Effector memory CD8-positive, alpha-beta T cell (primary cell): ENCODE measurements around the gene ZBTB32.

Source experiments
- ATAC-seq: fragments of 150-1000 bp; cut with Tn5 transposase; replicated peaks from 2 replicates; pipeline ENCODE4 v1.10.0; 2021; ENCODE audit warnings: mild to moderate bottlenecking, moderate library complexity
- DNase-seq, 3 experiments: peaks; one replicate each; pipeline ENCODE4 v3.0.0; 2021
- H3K27ac Mint-ChIP-seq, 2 donors: one replicate each; pipeline ENCODE4 v1.8.0; 2022; ENCODE audit warnings: mild to moderate bottlenecking in 2 of 2, mixed read lengths in 2 of 2, moderate library complexity in 2 of 2
- H3K27me3 Mint-ChIP-seq, 2 donors: one replicate each; pipeline ENCODE4 v1.8.0; 2022; ENCODE audit warnings: mixed read lengths in 2 of 2
- H3K36me3 Mint-ChIP-seq: one replicate; pipeline ENCODE4 v1.8.0; 2022; ENCODE audit warnings: mild to moderate bottlenecking, moderate library complexity, mixed read lengths; ENCODE audit not compliant: insufficient read depth
- H3K4me1 Mint-ChIP-seq, 2 donors: one replicate each; pipeline ENCODE4 v1.8.0; 2022; ENCODE audit warnings: low read depth in 2 of 2, mixed read lengths in 2 of 2
- H3K4me3 Mint-ChIP-seq, 2 donors: one replicate each; pipeline ENCODE4 v1.8.0; 2022; ENCODE audit warnings: mild to moderate bottlenecking in 2 of 2, mixed read lengths in 2 of 2, moderate library complexity in 2 of 2
- H3K9me3 Mint-ChIP-seq, 2 donors: one replicate each; pipeline ENCODE4 v1.8.0; 2022; ENCODE audit warnings: mixed read lengths in 2 of 2

The ZBTB32 gene

DNA sequence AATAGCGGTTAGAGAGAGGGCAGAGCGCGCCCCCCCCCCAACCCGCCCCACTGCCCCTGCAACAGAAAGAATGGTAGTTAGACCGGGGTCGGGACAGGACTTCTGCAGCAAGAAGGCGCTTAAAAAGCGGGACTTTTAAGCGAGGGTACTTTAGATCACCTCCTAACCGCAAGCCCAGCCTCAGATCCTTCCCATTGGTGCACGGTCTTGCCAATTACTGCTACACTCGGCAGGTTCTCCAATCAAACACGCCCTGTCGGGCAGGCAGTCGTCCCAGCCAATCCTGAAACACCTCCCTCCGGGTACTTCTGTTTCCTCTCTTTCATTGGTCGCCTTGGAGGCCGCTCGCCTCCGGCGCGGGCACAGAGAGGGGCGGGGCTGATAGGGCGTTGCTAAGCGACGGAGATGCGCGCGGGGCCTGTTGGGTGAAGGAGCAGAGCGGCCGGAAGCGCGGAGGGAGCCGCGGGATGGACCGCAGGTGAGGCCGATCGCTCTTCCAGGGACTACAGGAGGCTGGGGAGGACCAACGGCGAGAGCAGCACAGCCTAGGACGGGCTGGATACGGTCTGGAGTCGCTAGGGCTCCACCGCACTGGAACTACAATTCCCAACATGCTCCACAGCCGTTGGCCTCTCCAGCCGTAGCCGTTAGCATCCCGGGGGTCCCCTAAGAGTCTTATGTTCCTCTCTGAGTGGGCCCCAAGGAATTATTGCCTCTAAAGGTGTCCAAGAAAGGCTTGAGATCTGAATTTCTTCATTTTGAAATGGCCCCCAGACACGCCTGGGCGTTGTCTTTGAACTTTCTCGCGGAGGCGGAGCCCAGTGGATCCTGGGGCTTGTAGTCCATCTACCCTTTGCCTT lies 53.6 kb downstream of the ZBTB32 start, which contains the start of gene PROSER3:
Gene PROSER3, plus strand, starts transcription at position 428 of the 860 bp plus-strand sequence. Its CDS starts 40 bp downstream, at position 468.
- no peaks in the 10 kb centered on the region for H3K9me3 Mint-ChIP-seq
- peak; percentile 95 for ATAC-seq
- H3K4me1 Mint-ChIP-seq, result peaks cover 27 to 38% of the 10 kb centered on the region in 2 donors
- DNase-seq, result peak; percentile 98 to 99 (median 99)
- H3K27ac Mint-ChIP-seq, result peak within 1 kb of the TSS; percentile 96 to 97
- peak within 1 kb of the TSS; percentile 93 to 94 for H3K4me3 Mint-ChIP-seq
- peaks cover 0 to 7% of the 10 kb centered on the region in 2 donors for H3K27me3 Mint-ChIP-seq
- peaks cover 23% of the 10 kb centered on the region for H3K36me3 Mint-ChIP-seq

DNA sequence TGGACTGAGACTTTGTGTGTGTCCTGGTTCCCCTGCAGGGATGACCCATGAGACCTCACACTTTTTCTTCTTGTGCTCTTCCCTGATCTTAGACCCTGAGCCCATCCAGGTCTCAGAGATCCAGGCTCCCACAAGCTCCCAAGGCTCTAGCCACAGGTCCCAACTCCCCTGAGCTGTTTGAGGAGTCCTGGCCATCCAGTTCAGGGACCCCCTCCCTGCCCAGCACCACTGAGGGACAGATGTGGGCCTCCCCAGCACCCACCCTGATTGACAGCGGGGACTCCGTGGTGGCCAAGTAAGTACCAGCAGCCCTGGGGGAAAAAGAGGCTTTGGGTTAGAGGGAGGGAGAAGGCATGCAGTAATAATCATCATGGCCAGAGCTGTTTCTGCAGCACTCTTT lies 55.3 kb downstream of the ZBTB32 start:
- H3K9me3 Mint-ChIP-seq, result no peaks in the 10 kb centered on the region
- ATAC-seq (no peak), DNase-seq (no peak)
- peaks cover 38% of the 10 kb centered on the region for H3K36me3 Mint-ChIP-seq
- H3K27ac Mint-ChIP-seq, result no peak overlapping the region
- peak overlapping the region; percentile 49 to 93 for H3K4me3 Mint-ChIP-seq
- H3K27me3 Mint-ChIP-seq, result peaks cover 0 to 6% of the 10 kb centered on the region in 2 donors
- H3K4me1 Mint-ChIP-seq, result peaks cover 25 to 37% of the 10 kb centered on the region in 2 donors

- Mint-ChIP-seq H3K4me1 (peaks cover 22 to 31% of the 10 kb centered on the region in 2 donors), H3K4me3 (no peak overlapping the region), H3K27me3 (no peaks in the 10 kb centered on the region), H3K9me3 (no peaks in the 10 kb centered on the region), H3K36me3 (peaks cover 34% of the 10 kb centered on the region), H3K27ac (no peak overlapping the region)
- DNase-seq (no peak), ATAC-seq (no peak)
Measured at GRCh38 chr19:35760711-35761349, 56.5 kb downstream of the ZBTB32 start.

DNA sequence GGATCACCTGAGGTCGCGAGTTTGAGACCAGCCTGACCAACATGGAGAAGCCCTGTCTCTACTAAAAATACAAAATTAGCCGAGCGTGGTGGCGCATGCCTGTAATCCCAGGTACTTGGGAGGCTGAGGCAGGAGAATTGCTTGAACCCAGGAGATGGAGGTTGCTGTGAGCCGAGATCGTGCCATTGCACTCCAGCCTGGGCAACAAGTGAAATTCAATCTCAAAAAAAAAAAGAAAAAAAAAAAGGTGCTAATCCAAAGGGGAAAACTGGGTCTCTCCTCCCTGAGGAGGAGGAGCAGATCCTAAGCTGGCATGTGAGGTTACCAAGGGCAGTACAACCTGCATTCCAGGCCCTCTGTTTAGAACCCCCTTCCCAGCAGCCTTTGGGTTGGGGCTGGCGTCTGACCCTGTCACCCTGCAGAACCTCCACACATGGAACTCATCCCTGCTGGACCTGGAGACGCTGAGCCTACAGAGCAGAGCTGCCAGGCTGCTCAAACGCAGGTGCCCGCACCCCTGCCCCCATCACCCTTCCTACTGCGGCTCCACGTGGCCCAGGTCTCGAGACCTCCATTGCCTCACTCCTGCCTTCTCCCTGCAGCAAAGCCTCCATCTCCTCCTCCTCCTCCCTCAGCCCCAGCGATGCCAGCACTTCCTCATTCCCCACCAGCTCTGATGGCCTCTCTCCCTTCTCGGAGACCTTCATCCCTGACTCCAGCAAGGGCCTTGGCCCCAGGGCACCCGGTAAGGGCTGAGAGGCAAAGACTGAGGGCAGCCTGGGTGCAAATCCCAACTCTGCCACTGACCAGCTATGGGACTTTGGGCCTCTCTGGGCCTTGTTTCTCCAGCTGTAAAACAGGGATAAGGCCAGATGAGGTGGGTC lies 60.3 kb downstream of the ZBTB32 start:
- H3K4me3 Mint-ChIP-seq, result no peak overlapping the region
- H3K27me3 Mint-ChIP-seq, result no peaks in the 10 kb centered on the region
- peaks cover 2 to 3% of the 10 kb centered on the region in 2 donors for H3K4me1 Mint-ChIP-seq
- ATAC-seq (no peak), DNase-seq (no peak)
- H3K36me3 Mint-ChIP-seq, result peaks cover 26% of the 10 kb centered on the region
- no peaks in the 10 kb centered on the region for H3K9me3 Mint-ChIP-seq
- no peak overlapping the region for H3K27ac Mint-ChIP-seq
